Upper lobe of left lung (tissue), 6 donors: ENCODE results near the gene SMAD3. TPM values are rescaled to one million over a fixed set of nuclear protein-coding genes. Genes with fewer than 3 reads are reported as not detected.

Experiments used
- ATAC-seq, 2 donors: fragments of 200-7000 bp; cut with Tn5 transposase; one replicate each; pipeline ENCODE4 v1.9.1; 2022; ENCODE audit warnings: mild to moderate bottlenecking in 2 of 2, moderate library complexity in 2 of 2; ENCODE audit not compliant: low FRiP score in 2 of 2
- DNase-seq, 2 donors: peaks; one replicate each; pipeline ENCODE4 v3.0.0-alpha.2; 2019 to 2020
- H3K27ac ChIP-seq, 4 donors: fragments of 200-600 bp; sonication (generic); one replicate each; pipeline ENCODE4 v1.5.1; 2016 to 2019
- H3K27me3 ChIP-seq, 4 donors: fragments of 200-600 bp; sonication (generic); one replicate each; pipeline ENCODE4 v1.5.1; 2017 to 2019
- H3K36me3 ChIP-seq, 4 donors: fragments of 200-600 bp; sonication (generic); one replicate each; pipeline ENCODE4 v1.5.1; 2016 to 2019
- H3K4me1 ChIP-seq, 4 donors: fragments of 200-600 bp; sonication (generic); one replicate each; pipeline ENCODE4 v1.5.1; 2018 to 2019
- H3K4me3 ChIP-seq, 4 donors: fragments of 200-600 bp; sonication (generic); one replicate each; pipeline ENCODE4 v1.5.1; 2017 to 2019; ENCODE audit warnings: mild to moderate bottlenecking in 2 of 4, moderate library complexity in 1 of 4
- H3K9me3 ChIP-seq, 4 donors: fragments of 200-600 bp; sonication (generic); one replicate each; pipeline ENCODE4 v1.5.1; 2018 to 2019
- EP300 ChIP-seq, 4 donors: sonication (generic); formaldehyde crosslinking; IDR thresholded peaks; one replicate each; pipeline ENCODE4 v1.5.1; 2017; ENCODE audit warnings: antibody characterized with exemption in 4 of 4, control low read depth in 2 of 4
- POLR2A ChIP-seq, 4 donors: fragments of 450-650 bp; IDR thresholded peaks; one replicate each; pipeline ENCODE4 v1.5.1; 2016 to 2017; ENCODE audit warnings: antibody characterized with exemption in 4 of 4, mild to moderate bottlenecking in 2 of 4
- POLR2AphosphoS5 ChIP-seq, 2 donors: sonication (generic); formaldehyde crosslinking; IDR thresholded peaks; one replicate each; pipeline ENCODE4 v1.5.1; 2017; ENCODE audit warnings: antibody characterized with exemption in 2 of 2
- WGBS, 2 donors: methylation state at CpG; one replicate each; pipeline ENCODE4 v1.1.5; 2017 to 2018; 5-methylcytosine and 5-hydroxymethylcytosine counted together
- total RNA-seq, 6 donors: library from RNA; depleted of rRNA in 4 of 6; stranded (reverse); fragments of >200 nt in 4 of 6; gene quantifications; one replicate each; pipeline versions ENCODE4 v1.1.0 to v1.2.1, GENCODE V29; 2016 to 2021
- TF ChIP-seq, protein P1 (sequence below), 6 experiments: fragments of 450-650 bp in 4 of 6; fragments of 200-600 bp in 2 of 6; sonication (generic) in 2 of 6; IDR thresholded peaks; one replicate each; pipeline ENCODE4 v1.5.1; 2016 to 2019; ENCODE audit warnings: antibody characterized with exemption in 6 of 6
- donor health status: DM: no; HTN: no; CAD: no; lungs with moderate emphysema.
- donor health status: DM: no; HTN: yes; CAD: no; lungs with severe emphysema.

Gene SMAD3
- total RNA-seq, 6 donors from 2014 or later: 31.7 to 44.5 (median 36.3) TPM

DNA sequence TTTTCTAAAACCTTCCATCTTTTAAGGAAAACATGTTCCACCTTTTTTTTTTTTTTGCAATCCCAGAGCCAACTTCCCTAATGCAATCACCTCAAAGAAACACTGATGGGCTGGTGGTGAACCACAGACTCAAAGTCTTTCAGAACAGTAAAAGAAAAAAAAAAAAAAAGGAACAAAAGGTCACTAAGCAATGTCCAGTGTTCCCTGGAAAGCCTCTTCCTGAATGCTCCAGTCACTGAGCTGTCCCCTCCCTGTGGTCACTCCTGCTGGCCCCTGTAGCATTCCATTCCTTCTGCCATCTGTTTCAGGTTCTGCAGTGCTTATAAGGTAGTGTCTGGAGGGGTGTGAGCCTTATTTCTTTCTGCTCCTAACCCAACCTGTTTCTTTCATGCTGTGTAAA lies 135.7 kb downstream of the SMAD3 start:
- TF ChIP-seq EP300 (IDR thresholded peaks at IDR 0.05) (no peak), POLR2A (IDR thresholded peaks at IDR 0.05) (no peak), POLR2AphosphoS5 (IDR thresholded peaks at IDR 0.05) (no peak)
- TF ChIP-seq, protein P1, sequence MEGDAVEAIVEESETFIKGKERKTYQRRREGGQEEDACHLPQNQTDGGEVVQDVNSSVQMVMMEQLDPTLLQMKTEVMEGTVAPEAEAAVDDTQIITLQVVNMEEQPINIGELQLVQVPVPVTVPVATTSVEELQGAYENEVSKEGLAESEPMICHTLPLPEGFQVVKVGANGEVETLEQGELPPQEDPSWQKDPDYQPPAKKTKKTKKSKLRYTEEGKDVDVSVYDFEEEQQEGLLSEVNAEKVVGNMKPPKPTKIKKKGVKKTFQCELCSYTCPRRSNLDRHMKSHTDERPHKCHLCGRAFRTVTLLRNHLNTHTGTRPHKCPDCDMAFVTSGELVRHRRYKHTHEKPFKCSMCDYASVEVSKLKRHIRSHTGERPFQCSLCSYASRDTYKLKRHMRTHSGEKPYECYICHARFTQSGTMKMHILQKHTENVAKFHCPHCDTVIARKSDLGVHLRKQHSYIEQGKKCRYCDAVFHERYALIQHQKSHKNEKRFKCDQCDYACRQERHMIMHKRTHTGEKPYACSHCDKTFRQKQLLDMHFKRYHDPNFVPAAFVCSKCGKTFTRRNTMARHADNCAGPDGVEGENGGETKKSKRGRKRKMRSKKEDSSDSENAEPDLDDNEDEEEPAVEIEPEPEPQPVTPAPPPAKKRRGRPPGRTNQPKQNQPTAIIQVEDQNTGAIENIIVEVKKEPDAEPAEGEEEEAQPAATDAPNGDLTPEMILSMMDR (IDR thresholded peaks at IDR 0.05): no peak
- no peak overlapping the region for H3K27ac ChIP-seq
- ATAC-seq (no peak), DNase-seq (no peak)
- no peak overlapping the region for H3K4me3 ChIP-seq
- peaks cover 0 to 4% (median 3%) of the 10 kb centered on the region in 4 donors for H3K4me1 ChIP-seq
- peaks cover 0 to 31% (median 9%) of the 10 kb centered on the region in 4 donors for H3K36me3 ChIP-seq
- no peaks in the 10 kb centered on the region for H3K27me3 ChIP-seq
- H3K9me3 ChIP-seq: no peaks in the 10 kb centered on the region

DNA sequence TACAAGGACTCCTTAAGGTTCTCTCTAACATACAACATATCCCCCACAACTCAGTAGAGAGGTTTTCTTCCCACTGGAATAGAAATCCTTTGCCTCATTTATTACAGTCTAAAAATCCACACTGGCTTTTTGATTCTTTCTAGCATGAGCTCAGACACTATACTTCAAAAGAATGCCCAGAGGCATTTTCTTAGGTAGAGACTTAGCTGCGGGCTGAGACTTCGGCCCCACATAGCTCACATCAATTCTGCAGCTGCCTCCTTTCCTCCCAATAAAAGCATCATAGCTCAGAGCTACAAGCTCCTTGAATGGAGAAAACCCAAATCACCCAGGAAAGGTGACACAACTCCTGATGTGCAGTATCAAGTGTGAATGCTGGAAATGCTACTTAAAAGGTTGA lies 136.7 kb downstream of the SMAD3 start:
- no peak for DNase-seq
- WGBS, 2 donors: 96 to 100% methylated on average over 2 of the region's 2 CpGs
- Histone ChIP-seq H3K36me3 (peaks cover 0 to 39% (median 9%) of the 10 kb centered on the region in 4 donors), H3K9me3 (no peaks in the 10 kb centered on the region), H3K4me3 (no peak overlapping the region), H3K27ac (no peak overlapping the region), H3K27me3 (no peaks in the 10 kb centered on the region), H3K4me1 (peaks cover 0 to 4% (median 3%) of the 10 kb centered on the region in 4 donors)
- TF ChIP-seq POLR2A (IDR thresholded peaks at IDR 0.05) (no peak), EP300 (IDR thresholded peaks at IDR 0.05) (no peak), POLR2AphosphoS5 (IDR thresholded peaks at IDR 0.05) (no peak)
- TF ChIP-seq, protein P1 (IDR thresholded peaks at IDR 0.05): no peak
- no peak for ATAC-seq

GRCh38 chr15:67202991-67203390 lies 137.6 kb downstream of the SMAD3 start:
- no peak for ATAC-seq
- 84 to 90% methylated on average over 1 of the region's 1 CpG for whole genome bisulfite sequencing, 2 donors
- no peaks in the 10 kb centered on the region for H3K9me3 ChIP-seq
- no peak for DNase-seq
- peaks cover 0 to 48% (median 11%) of the 10 kb centered on the region in 4 donors for H3K36me3 ChIP-seq
- H3K27ac ChIP-seq: no peak overlapping the region
- peaks cover 0 to 4% (median 3%) of the 10 kb centered on the region in 4 donors for H3K4me1 ChIP-seq
- TF ChIP-seq EP300 (IDR thresholded peaks at IDR 0.05) (no peak), POLR2AphosphoS5 (IDR thresholded peaks at IDR 0.05) (no peak), POLR2A (IDR thresholded peaks at IDR 0.05) (no peak)
- TF ChIP-seq, protein P1 (IDR thresholded peaks at IDR 0.05): no peak
- no peak overlapping the region for H3K4me3 ChIP-seq
- H3K27me3 ChIP-seq: no peaks in the 10 kb centered on the region

- WGBS, 2 donors: 96 to 98% methylated on average over 3 of the region's 3 CpGs
- TF ChIP-seq POLR2A (IDR thresholded peaks at IDR 0.05) (no peak), POLR2AphosphoS5 (IDR thresholded peaks at IDR 0.05) (no peak), EP300 (IDR thresholded peaks at IDR 0.05) (no peak)
- TF ChIP-seq, protein P1 (IDR thresholded peaks at IDR 0.05): no peak
These were observed 142.3 kb downstream of the SMAD3 start for GRCh38 chr15:67207555-67208207.

DNA sequence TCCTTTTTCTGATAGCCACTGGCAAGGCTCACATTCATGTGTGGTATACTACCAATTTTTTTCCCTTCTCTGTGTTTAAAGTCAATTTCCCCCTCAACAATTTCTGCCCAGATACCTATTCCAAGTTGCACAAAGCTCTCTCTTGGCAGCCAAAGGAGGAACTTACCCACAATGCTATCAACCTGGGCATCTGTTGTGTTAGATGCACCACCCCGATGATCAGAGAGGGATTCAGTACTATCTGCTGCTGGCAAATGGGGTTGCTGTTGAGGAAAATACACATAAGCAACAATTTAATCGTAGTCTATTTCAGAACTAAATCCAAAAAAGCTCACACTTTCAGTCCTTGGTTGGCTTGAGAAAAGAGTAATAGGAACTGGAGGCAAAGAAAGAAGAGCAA lies 143.0 kb downstream of the SMAD3 start:
- TF ChIP-seq, protein P1 (IDR thresholded peaks at IDR 0.05): no peak
- TF ChIP-seq POLR2A (IDR thresholded peaks at IDR 0.05): no peak
- TF ChIP-seq EP300 (IDR thresholded peaks at IDR 0.05): no peak
- no peaks in the 10 kb centered on the region for H3K9me3 ChIP-seq
- no peak for DNase-seq
- WGBS, 2 donors: 58 to 63% methylated on average over 2 of the region's 2 CpGs
- H3K36me3 ChIP-seq: peaks cover 0 to 36% (median 9%) of the 10 kb centered on the region in 4 donors
- H3K27me3 ChIP-seq: no peaks in the 10 kb centered on the region
- H3K27ac ChIP-seq: no peak overlapping the region
- no peaks in the 10 kb centered on the region for H3K4me1 ChIP-seq
- no peak overlapping the region for H3K4me3 ChIP-seq
- no peak for ATAC-seq

More at GRCh38 chr15:67207555-67208207, 142.3 kb downstream of the SMAD3 start:
- H3K27me3 ChIP-seq: no peaks in the 10 kb centered on the region
- H3K4me1 ChIP-seq: no peaks in the 10 kb centered on the region
- H3K4me3 ChIP-seq: no peak overlapping the region
- peaks cover 0 to 43% (median 11%) of the 10 kb centered on the region in 4 donors for H3K36me3 ChIP-seq
- no peak for ATAC-seq
- no peaks in the 10 kb centered on the region for H3K9me3 ChIP-seq
- H3K27ac ChIP-seq: no peak overlapping the region
- no peak for DNase-seq
